SK-N-SH treated with all-trans-retinoic acid at 6 μM for 48 hours (cell line): ENCODE results near the gene TRAPPC10.

Experiments
- ATAC-seq: fragments of 200-7000 bp; cut with Tn5 transposase; 3 replicates; pipeline ENCODE4 v1.9.1; 2020; ENCODE audit warnings: mild to moderate bottlenecking, moderate library complexity
- ARNTL ChIP-seq: fragments of 450-650 bp; formaldehyde crosslinking; IDR thresholded peaks from 2 replicates; pipeline ENCODE4 v1.5.0; 2020; ENCODE audit warnings: low read depth, mild to moderate bottlenecking, moderate library complexity, borderline replicate concordance
- CREB5 ChIP-seq: fragments of 250-450 bp; sonication (Bioruptor Pico); IDR thresholded peaks from 2 replicates; pipeline ENCODE4 v1.5.1; 2020; ENCODE audit warnings: low read depth, mild to moderate bottlenecking, moderate library complexity
- CSDC2 ChIP-seq: fragments of 250-450 bp; sonication (Bioruptor Pico); IDR thresholded peaks from 2 replicates; pipeline ENCODE4 v1.5.0; 2020; ENCODE audit warnings: mild to moderate bottlenecking, moderate library complexity
- ESRRG ChIP-seq: fragments of 250-450 bp; sonication (Bioruptor Pico); IDR thresholded peaks from 2 replicates; pipeline ENCODE4 v1.6.1; 2021; ENCODE audit warnings: mild to moderate bottlenecking
- GLIS3 ChIP-seq: fragments of 250-450 bp; sonication (Bioruptor Pico); IDR thresholded peaks from 2 replicates; pipeline ENCODE4 v1.5.0; 2020; ENCODE audit warnings: mild to moderate bottlenecking, moderate library complexity
- ISL1 ChIP-seq: fragments of 250-450 bp; sonication (Bioruptor Pico); IDR thresholded peaks from 2 replicates; pipeline ENCODE4 v2.1.2; 2022; ENCODE audit warnings: mild to moderate bottlenecking, moderate library complexity
- OSR1 ChIP-seq: fragments of 250-450 bp; sonication (Bioruptor Pico); IDR thresholded peaks from 2 replicates; pipeline ENCODE4 v1.8.0; 2022; ENCODE audit warnings: moderate library complexity, mild to moderate bottlenecking, inconsistent platforms
- PPARA ChIP-seq: fragments of 250-450 bp; sonication (Bioruptor Pico); IDR thresholded peaks from 2 replicates; pipeline ENCODE4 v1.5.0; 2020; ENCODE audit warnings: mild to moderate bottlenecking, borderline replicate concordance
- RARB ChIP-seq: fragments of 250-450 bp; sonication (Bioruptor Pico); IDR thresholded peaks from 2 replicates; pipeline ENCODE4 v1.8.0; 2021; ENCODE audit warnings: mild to moderate bottlenecking, moderate library complexity
- SNAI2 ChIP-seq: fragments of 250-450 bp; sonication (Bioruptor Pico); IDR thresholded peaks from 2 replicates; pipeline ENCODE4 v1.5.0; 2020; ENCODE audit warnings: mild to moderate bottlenecking, moderate library complexity
- TCF4 ChIP-seq: fragments of 250-450 bp; sonication (Bioruptor Pico); IDR thresholded peaks from 2 replicates; pipeline ENCODE4 v1.8.0; 2021; ENCODE audit warnings: mild to moderate bottlenecking, moderate library complexity, borderline replicate concordance
- TOX ChIP-seq: fragments of 250-450 bp; sonication (Bioruptor Pico); IDR thresholded peaks from 2 replicates; pipeline ENCODE4 v1.8.0; 2021; ENCODE audit warnings: mild to moderate bottlenecking, moderate library complexity, borderline replicate concordance
- TSHZ2 ChIP-seq: fragments of 250-450 bp; sonication (Bioruptor Pico); IDR thresholded peaks from 2 replicates; pipeline ENCODE4 v1.5.0; 2020; ENCODE audit warnings: mild to moderate bottlenecking, moderate library complexity
- ZC3H10 ChIP-seq: fragments of 250-450 bp; sonication (Bioruptor Pico); IDR thresholded peaks from 2 replicates; pipeline ENCODE4 v1.5.1; 2021; ENCODE audit warnings: mild to moderate bottlenecking, moderate library complexity
- ZFP3 ChIP-seq: fragments of 250-450 bp; sonication (Bioruptor Pico); IDR thresholded peaks from 2 replicates; pipeline ENCODE4 v1.5.0; 2020; ENCODE audit warnings: mild to moderate bottlenecking, moderate library complexity
- ZNF565 ChIP-seq: fragments of 450-650 bp; formaldehyde crosslinking; conservative IDR thresholded peaks from 2 replicates; pipeline ENCODE4 v1.5.0; 2020; ENCODE audit warnings: low read depth, mild to moderate bottlenecking, moderate library complexity
- ZNF70 ChIP-seq: fragments of 450-650 bp; formaldehyde crosslinking; IDR thresholded peaks from 2 replicates; pipeline ENCODE4 v1.5.0; 2020; ENCODE audit warnings: mild to moderate bottlenecking, moderate library complexity
- ZNF8 ChIP-seq: fragments of 450-650 bp; formaldehyde crosslinking; IDR thresholded peaks from 2 replicates; pipeline ENCODE4 v1.5.0; 2020; ENCODE audit warnings: mild to moderate bottlenecking, moderate library complexity
- TF ChIP-seq, protein P1 (sequence below): fragments of 250-450 bp; sonication (Bioruptor Pico); IDR thresholded peaks from 2 replicates; pipeline ENCODE4 v1.8.0; 2021; ENCODE audit warnings: low read depth, mild to moderate bottlenecking, moderate library complexity, borderline replicate concordance
- TF ChIP-seq, protein P2 (sequence below): fragments of 250-450 bp; sonication (Bioruptor Pico); IDR thresholded peaks from 2 replicates; pipeline ENCODE4 v1.8.0; 2020; ENCODE audit warnings: mild to moderate bottlenecking, moderate library complexity, borderline replicate concordance

TRAPPC10 gene

DNA sequence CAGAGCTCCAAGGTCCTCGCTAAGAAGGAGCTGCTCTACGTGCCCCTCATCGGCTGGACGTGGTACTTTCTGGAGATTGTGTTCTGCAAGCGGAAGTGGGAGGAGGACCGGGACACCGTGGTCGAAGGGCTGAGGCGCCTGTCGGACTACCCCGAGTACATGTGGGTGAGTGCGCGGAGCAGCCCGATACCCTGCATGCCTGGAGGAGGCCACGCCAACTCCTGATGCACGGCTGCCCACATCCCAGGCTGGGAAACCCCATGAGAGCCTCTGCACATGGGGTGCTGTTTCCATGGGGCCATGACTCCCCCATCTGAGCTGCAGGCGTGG is 43.0 kb upstream of the TRAPPC10 start (continued):
- TF ChIP-seq TSHZ2 (CRISPR knock-in tag) (no peak), GLIS3 (CRISPR knock-in tag) (no peak), RARB (CRISPR knock-in tag) (no peak), TCF4 (no peak)
- TF ChIP-seq, protein P1, sequence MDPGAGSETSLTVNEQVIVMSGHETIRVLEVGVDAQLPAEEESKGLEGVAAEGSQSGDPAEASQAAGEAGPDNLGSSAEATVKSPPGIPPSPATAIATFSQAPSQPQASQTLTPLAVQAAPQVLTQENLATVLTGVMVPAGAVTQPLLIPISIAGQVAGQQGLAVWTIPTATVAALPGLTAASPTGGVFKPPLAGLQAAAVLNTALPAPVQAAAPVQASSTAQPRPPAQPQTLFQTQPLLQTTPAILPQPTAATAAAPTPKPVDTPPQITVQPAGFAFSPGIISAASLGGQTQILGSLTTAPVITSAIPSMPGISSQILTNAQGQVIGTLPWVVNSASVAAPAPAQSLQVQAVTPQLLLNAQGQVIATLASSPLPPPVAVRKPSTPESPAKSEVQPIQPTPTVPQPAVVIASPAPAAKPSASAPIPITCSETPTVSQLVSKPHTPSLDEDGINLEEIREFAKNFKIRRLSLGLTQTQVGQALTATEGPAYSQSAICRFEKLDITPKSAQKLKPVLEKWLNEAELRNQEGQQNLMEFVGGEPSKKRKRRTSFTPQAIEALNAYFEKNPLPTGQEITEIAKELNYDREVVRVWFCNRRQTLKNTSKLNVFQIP (CRISPR knock-in tag) = no peak

GRCh38 chr21:43970551-43970950 is 41.6 kb upstream of the TRAPPC10 start:
- ATAC-seq = no peak

GRCh38 chr21:43971201-43971991 is 40.7 kb upstream of the TRAPPC10 start:
- TF ChIP-seq ZNF8 (CRISPR knock-in tag) (no peak), GLIS3 (CRISPR knock-in tag) (no peak), CREB5 (no peak), ARNTL (no peak)

More at GRCh38 chr21:43970551-43970950, 41.6 kb upstream of the TRAPPC10 start:
- TF ChIP-seq ZC3H10 (CRISPR knock-in tag) = no peak
- TF ChIP-seq ZNF70 (CRISPR knock-in tag) = no peak
- no peak for TF ChIP-seq TOX (CRISPR knock-in tag)

DNA sequence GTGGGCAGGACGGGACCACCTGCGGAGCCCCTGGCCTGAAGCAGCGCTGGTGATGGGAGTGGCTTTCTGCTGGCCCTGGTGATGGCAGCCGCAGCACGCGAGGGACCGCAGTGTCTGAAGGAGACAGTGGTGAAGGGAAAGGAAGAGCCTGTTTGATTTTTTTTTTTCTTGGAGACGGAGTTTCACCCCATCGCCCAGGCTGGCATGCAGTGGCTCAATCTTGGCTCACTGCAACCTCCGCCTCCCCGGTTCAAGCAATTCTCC is 40.2 kb upstream of the TRAPPC10 start:
- ATAC-seq = no peak
- TF ChIP-seq OSR1 (no peak), TSHZ2 (CRISPR knock-in tag) (no peak), ZFP3 (CRISPR knock-in tag) (no peak)
- TF ChIP-seq, all 23 proteins: peak for 0

More at GRCh38 chr21:43971201-43971991, 40.7 kb upstream of the TRAPPC10 start:
- no peak for ATAC-seq

GRCh38 chr21:43972850-43973633 is 39.1 kb upstream of the TRAPPC10 start:
- TF ChIP-seq GLIS3 (CRISPR knock-in tag) = no peak
- no peak for TF ChIP-seq RARB (CRISPR knock-in tag)
- TF ChIP-seq ZNF565 = no peak
- no peak for TF ChIP-seq ZC3H10 (CRISPR knock-in tag)
- no peak for TF ChIP-seq ISL1 (CRISPR knock-in tag)
- no peak for TF ChIP-seq SNAI2 (CRISPR knock-in tag)
- no peak for TF ChIP-seq PPARA (CRISPR knock-in tag)
- no peak for TF ChIP-seq CSDC2 (CRISPR knock-in tag)
- no peak for TF ChIP-seq TOX (CRISPR knock-in tag)
- TF ChIP-seq ESRRG (CRISPR knock-in tag) = no peak
- TF ChIP-seq, protein P2, sequence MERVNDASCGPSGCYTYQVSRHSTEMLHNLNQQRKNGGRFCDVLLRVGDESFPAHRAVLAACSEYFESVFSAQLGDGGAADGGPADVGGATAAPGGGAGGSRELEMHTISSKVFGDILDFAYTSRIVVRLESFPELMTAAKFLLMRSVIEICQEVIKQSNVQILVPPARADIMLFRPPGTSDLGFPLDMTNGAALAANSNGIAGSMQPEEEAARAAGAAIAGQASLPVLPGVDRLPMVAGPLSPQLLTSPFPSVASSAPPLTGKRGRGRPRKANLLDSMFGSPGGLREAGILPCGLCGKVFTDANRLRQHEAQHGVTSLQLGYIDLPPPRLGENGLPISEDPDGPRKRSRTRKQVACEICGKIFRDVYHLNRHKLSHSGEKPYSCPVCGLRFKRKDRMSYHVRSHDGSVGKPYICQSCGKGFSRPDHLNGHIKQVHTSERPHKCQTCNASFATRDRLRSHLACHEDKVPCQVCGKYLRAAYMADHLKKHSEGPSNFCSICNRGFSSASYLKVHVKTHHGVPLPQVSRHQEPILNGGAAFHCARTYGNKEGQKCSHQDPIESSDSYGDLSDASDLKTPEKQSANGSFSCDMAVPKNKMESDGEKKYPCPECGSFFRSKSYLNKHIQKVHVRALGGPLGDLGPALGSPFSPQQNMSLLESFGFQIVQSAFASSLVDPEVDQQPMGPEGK = no peak
- no peak for ATAC-seq
